PC-3 (cell line): Measurements from ENCODE around the gene NECTIN3. TPM values are rescaled to one million over a fixed set of nuclear protein-coding genes. Genes with fewer than 3 reads are reported as not detected.

Experiments used
- ATAC-seq: fragments of 200-7000 bp; cut with Tn5 transposase; 2 replicates; pipeline ENCODE4 v1.9.1; 2020; ENCODE audit warnings: mild to moderate bottlenecking, moderate library complexity
- BruUV-seq: library from RNA; stranded (reverse); fragments of 400-500 nt; replicated peaks from 2 replicates; lab custom pipeline; 2021; lab: Mats Ljungman, UMichigan
- CTCF ChIA-PET: fragments of 300-600 bp; sonication (Branson Sonifier 250); formaldehyde crosslinking; loops from one replicate; lab custom pipeline; 2022; ENCODE audit warnings: antibody characterized with exemption; lab: Charles Lee
- POLR2A ChIA-PET: fragments of 300-600 bp; sonication (Branson Sonifier 250); formaldehyde crosslinking; loops from one replicate; lab custom pipeline; 2022; ENCODE audit warnings: antibody characterized with exemption; ENCODE audit not compliant: unreplicated experiment; lab: Charles Lee
- DNase-seq: peaks from one replicate; pipeline ENCODE4 v3.0.0-alpha.2; 2015
- H2AFZ ChIP-seq: fragments of 300-600 bp; sonication (generic); 2 replicates; pipeline ENCODE4 v1.6.0; 2016; ENCODE audit warnings: antibody characterized with exemption, low read length
- H3F3A ChIP-seq: fragments of 300-600 bp; sonication (generic); one replicate; pipeline ENCODE4 v1.6.0; 2017; ENCODE audit warnings: antibody characterized with exemption, low read length, control low read depth, mild to moderate bottlenecking; ENCODE audit not compliant: unreplicated experiment
- H3K27ac ChIP-seq: fragments of 300-600 bp; sonication (generic); 2 replicates; pipeline ENCODE4 v1.5.1; 2016; ENCODE audit warnings: mild to moderate bottlenecking, low read length
- H3K27me3 ChIP-seq: fragments of 300-600 bp; sonication (generic); 2 replicates; pipeline ENCODE4 v1.6.1; 2016; ENCODE audit warnings: low read length, mixed read lengths
- H3K36me3 ChIP-seq: fragments of 300-600 bp; sonication (generic); 2 replicates; pipeline ENCODE4 v1.6.1; 2016; ENCODE audit warnings: low read depth, mixed run types, low read length, mixed read lengths
- H3K4me1 ChIP-seq: fragments of 300-600 bp; sonication (generic); 2 replicates; pipeline ENCODE4 v1.5.1; 2016; ENCODE audit warnings: low read length; ENCODE audit not compliant: insufficient read depth
- H3K4me2 ChIP-seq: fragments of 300-600 bp; sonication (generic); 2 replicates; pipeline ENCODE4 v1.6.0; 2016; ENCODE audit warnings: low read length
- H3K4me3 ChIP-seq: fragments of 300-600 bp; sonication (generic); 2 replicates; pipeline ENCODE4 v1.5.1; 2016; ENCODE audit warnings: mild to moderate bottlenecking, low read length, mixed read lengths
- H3K79me2 ChIP-seq: fragments of 300-600 bp; sonication (generic); 2 replicates; pipeline ENCODE4 v1.6.1; 2017; ENCODE audit warnings: low read length, mixed read lengths
- H3K9ac ChIP-seq: fragments of 300-600 bp; sonication (generic); 2 replicates; pipeline ENCODE4 v1.6.0; 2016; ENCODE audit warnings: mild to moderate bottlenecking, low read length
- H3K9me2 ChIP-seq: fragments of 300-600 bp; sonication (generic); replicated peaks from 2 replicates; pipeline ENCODE4 v1.6.1; 2016; ENCODE audit warnings: mixed run types, low read length, mixed read lengths
- H3K9me3 ChIP-seq: fragments of 300-600 bp; sonication (generic); 2 replicates; pipeline ENCODE4 v1.6.1; 2016; ENCODE audit warnings: low read length, mixed read lengths
- H4K20me1 ChIP-seq: fragments of 300-600 bp; sonication (generic); 2 replicates; pipeline ENCODE4 v1.6.1; 2016; ENCODE audit warnings: low read length, mixed read lengths
- EZH2 ChIP-seq: fragments of 300-600 bp; sonication (generic); IDR thresholded peaks from one replicate; pipeline ENCODE4 v1.6.1; 2017; ENCODE audit warnings: antibody characterized with exemption, mild to moderate bottlenecking, low read length; ENCODE audit not compliant: unreplicated experiment
- EZH2phosphoT487 ChIP-seq: fragments of 300-600 bp; sonication (generic); IDR thresholded peaks from 2 replicates; pipeline ENCODE4 v1.6.1; 2018; ENCODE audit warnings: mild to moderate bottlenecking, antibody characterized with exemption, low read length, borderline replicate concordance
- intact Hi-C: fragments of 100-400 bp; cut with micrococcal nuclease; formaldehyde crosslinking; loops from 2 replicates; pipeline ENCODE4 v1.9.0; 2023
- total RNA-seq: library from RNA; depleted of rRNA; stranded (reverse); fragments of >200 nt; gene quantifications from 2 replicates; pipeline ENCODE4 v1.2.3, GENCODE V29; 2014
- TF ChIP-seq, protein P1 (sequence below): fragments of 300-600 bp; sonication (generic); conservative IDR thresholded peaks from 2 replicates; pipeline ENCODE4 v1.5.1; 2017; ENCODE audit warnings: antibody characterized with exemption, low read depth, mild to moderate bottlenecking, low read length

The NECTIN3 gene
- total RNA-seq, 1 experiment from 2014 or later: 12.8 TPM

DNA sequence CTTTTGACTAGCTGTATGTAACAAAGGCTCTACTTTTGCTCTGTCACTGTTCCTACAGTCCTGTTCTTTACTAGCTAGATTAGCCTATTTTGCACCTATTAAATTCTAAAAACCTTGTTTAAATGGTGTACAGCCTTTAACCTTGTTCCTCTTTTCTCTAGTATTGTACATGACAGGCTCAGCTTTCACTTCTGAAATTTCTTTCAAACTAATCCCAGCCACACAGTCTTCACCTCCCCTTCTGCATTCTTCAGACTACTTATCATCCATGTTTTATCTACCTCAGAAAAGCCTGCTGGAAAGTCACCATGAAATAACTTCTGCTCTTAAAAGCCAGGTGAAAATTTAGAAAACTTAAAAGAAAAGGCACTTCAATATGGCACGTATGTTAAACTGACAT is 122.4 kb downstream of the NECTIN3 start:
- Histone ChIP-seq H3K4me3 (no peak overlapping the region), H3K4me2 (no peak overlapping the region), H3K79me2 (no peaks in the 10 kb centered on the region), H3K27ac (no peak overlapping the region), H3K9ac (no peak overlapping the region), H2AFZ (no peak overlapping the region), H3K27me3 (no peaks in the 10 kb centered on the region), H3F3A (no peaks in the 10 kb centered on the region), H3K4me1 (no peaks in the 10 kb centered on the region), H3K36me3 (no peaks in the 10 kb centered on the region), H3K9me3 (no peaks in the 10 kb centered on the region), H3K9me2 (no peaks in the 10 kb centered on the region), H4K20me1 (no peaks in the 10 kb centered on the region)
- DNase-seq: no peak
- TF ChIP-seq EZH2 (no peak), EZH2phosphoT487 (no peak)
- TF ChIP-seq, protein P1, sequence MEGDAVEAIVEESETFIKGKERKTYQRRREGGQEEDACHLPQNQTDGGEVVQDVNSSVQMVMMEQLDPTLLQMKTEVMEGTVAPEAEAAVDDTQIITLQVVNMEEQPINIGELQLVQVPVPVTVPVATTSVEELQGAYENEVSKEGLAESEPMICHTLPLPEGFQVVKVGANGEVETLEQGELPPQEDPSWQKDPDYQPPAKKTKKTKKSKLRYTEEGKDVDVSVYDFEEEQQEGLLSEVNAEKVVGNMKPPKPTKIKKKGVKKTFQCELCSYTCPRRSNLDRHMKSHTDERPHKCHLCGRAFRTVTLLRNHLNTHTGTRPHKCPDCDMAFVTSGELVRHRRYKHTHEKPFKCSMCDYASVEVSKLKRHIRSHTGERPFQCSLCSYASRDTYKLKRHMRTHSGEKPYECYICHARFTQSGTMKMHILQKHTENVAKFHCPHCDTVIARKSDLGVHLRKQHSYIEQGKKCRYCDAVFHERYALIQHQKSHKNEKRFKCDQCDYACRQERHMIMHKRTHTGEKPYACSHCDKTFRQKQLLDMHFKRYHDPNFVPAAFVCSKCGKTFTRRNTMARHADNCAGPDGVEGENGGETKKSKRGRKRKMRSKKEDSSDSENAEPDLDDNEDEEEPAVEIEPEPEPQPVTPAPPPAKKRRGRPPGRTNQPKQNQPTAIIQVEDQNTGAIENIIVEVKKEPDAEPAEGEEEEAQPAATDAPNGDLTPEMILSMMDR: no peak
- ATAC-seq: no peak
- CTCF ChIA-PET: no interaction called here
- intact Hi-C loops: no loop called here
- no TSS peak for BruUV-seq
- POLR2A ChIA-PET: no interaction called here

DNA sequence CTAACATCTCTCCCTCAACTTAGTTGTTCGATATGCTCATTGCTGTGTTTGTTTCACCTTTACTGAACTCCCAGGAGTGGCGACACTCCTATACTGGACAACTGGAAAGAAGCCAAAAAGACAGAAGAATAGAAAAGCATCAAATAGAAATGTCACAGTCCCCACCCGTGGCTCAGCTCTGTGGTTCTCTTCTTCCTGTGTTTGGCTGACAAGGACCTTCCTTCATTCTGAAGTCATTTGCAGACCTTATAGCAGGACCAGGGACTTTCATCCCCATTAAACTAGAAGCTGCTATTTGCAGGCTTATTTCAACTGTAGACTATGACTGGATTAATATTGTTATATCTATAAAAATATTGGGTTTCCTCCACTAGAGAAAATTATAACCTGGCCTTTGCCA is 125.9 kb downstream of the NECTIN3 start:
- no peaks in the 10 kb centered on the region for H3K79me2 ChIP-seq
- no peaks in the 10 kb centered on the region for H3F3A ChIP-seq
- TF ChIP-seq EZH2: no peak
- TF ChIP-seq, protein P1: no peak
- TF ChIP-seq EZH2phosphoT487: no peak
- no peak overlapping the region for H3K27ac ChIP-seq
- H3K9ac ChIP-seq: no peak overlapping the region
- ChIA-PET POLR2A (no interaction called here), CTCF (no interaction called here)
- intact Hi-C loops: no loop called here
- H3K9me2 ChIP-seq: no peaks in the 10 kb centered on the region
- no peaks in the 10 kb centered on the region for H3K36me3 ChIP-seq
- H3K4me3 ChIP-seq: no peak overlapping the region
- no peak overlapping the region for H3K4me2 ChIP-seq
- H2AFZ ChIP-seq: no peak overlapping the region
- no TSS peak for BruUV-seq
- ATAC-seq: no peak
- no peaks in the 10 kb centered on the region for H3K4me1 ChIP-seq
- H3K27me3 ChIP-seq: no peaks in the 10 kb centered on the region
- no peaks in the 10 kb centered on the region for H4K20me1 ChIP-seq
- DNase-seq: no peak
- H3K9me3 ChIP-seq: no peaks in the 10 kb centered on the region

DNA sequence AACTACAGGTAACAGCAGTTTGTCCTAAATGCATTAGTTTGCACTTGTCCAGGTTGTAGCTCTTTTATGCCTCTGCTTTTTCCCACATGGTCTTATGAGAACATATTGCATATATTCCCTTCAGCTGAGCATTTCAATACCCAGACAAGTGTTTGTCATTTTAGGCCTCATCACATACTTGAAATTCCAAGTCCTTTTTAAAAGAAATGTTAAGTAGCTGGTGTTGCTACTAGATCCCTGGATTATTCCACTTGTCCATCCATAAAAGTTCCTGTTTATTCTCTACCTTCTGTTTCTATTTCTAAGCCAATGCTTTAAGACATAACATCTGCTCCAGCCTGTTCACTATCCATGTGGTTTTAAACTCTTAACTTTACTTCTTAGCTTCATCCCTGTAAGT is 128.4 kb downstream of the NECTIN3 start:
- Histone ChIP-seq H3K79me2 (no peaks in the 10 kb centered on the region), H3K27me3 (no peaks in the 10 kb centered on the region), H3K9me3 (no peaks in the 10 kb centered on the region), H3K9me2 (no peaks in the 10 kb centered on the region), H3K4me2 (no peak overlapping the region), H3K27ac (no peak overlapping the region), H4K20me1 (no peaks in the 10 kb centered on the region), H3K9ac (no peak overlapping the region), H3K36me3 (no peaks in the 10 kb centered on the region), H3K4me1 (no peaks in the 10 kb centered on the region), H3F3A (no peaks in the 10 kb centered on the region), H2AFZ (no peak overlapping the region), H3K4me3 (no peak overlapping the region)
- intact Hi-C loops: no loop called here
- POLR2A ChIA-PET: no interaction called here
- ATAC-seq (no peak), DNase-seq (no peak)
- no TSS peak for BruUV-seq
- CTCF ChIA-PET: no interaction called here
- no peak for TF ChIP-seq EZH2phosphoT487
- TF ChIP-seq, protein P1: no peak
- TF ChIP-seq EZH2: no peak
